Liver (tissue), 9 donors: ENCODE measurements around the gene SAA1. TPM values are rescaled to one million over a fixed set of nuclear protein-coding genes. Genes with fewer than 3 reads are reported as not detected.

Experiments used
- DNase-seq: peaks from one replicate; pipeline ENCODE4 v3.0.0-alpha.2; 2017; ENCODE audit warnings: low spot score
- H3K27ac ChIP-seq, 2 donors: one replicate each; pipeline ENCODE4 v1.7.0; 2013; ENCODE audit warnings: inconsistent platforms in 2 of 2, low read length in 2 of 2, control low read depth in 1 of 2, low read depth in 1 of 2, mild to moderate bottlenecking in 1 of 2
- H3K27me3 ChIP-seq, 4 donors: one replicate each; pipeline versions ENCODE4 v1.6.1 to v1.7.0; 2013; ENCODE audit warnings: low read length in 3 of 4, inconsistent platforms in 1 of 4, mild to moderate bottlenecking in 1 of 4, moderate library complexity in 1 of 4; ENCODE audit not compliant: control insufficient read depth in 4 of 4, insufficient read depth in 4 of 4
- H3K36me3 ChIP-seq, 4 donors: one replicate each; pipeline versions ENCODE4 v1.6.1 to v1.7.0; 2013; ENCODE audit warnings: low read length in 3 of 4, mild to moderate bottlenecking in 3 of 4, low read depth in 1 of 4, moderate library complexity in 1 of 4; ENCODE audit not compliant: control insufficient read depth in 4 of 4, insufficient read depth in 3 of 4
- H3K4me1 ChIP-seq, 4 donors: one replicate each; pipeline versions ENCODE4 v1.6.1 to v1.7.0; 2013; ENCODE audit warnings: low read length in 3 of 4, mild to moderate bottlenecking in 3 of 4, moderate library complexity in 1 of 4; ENCODE audit not compliant: control insufficient read depth in 4 of 4, insufficient read depth in 4 of 4
- H3K4me3 ChIP-seq, 3 donors: one replicate each; pipeline versions ENCODE4 v1.6.1 to v1.7.0; 2013; ENCODE audit warnings: low read length in 3 of 3, control low read depth in 1 of 3, low read depth in 1 of 3, mild to moderate bottlenecking in 1 of 3
- H3K9ac ChIP-seq, 2 donors: one replicate each; pipeline ENCODE4 v1.7.0; 2013; ENCODE audit warnings: low read length in 2 of 2, mild to moderate bottlenecking in 2 of 2, moderate library complexity in 2 of 2, control low read depth in 1 of 2, low read depth in 1 of 2
- H3K9me3 ChIP-seq, 4 donors: one replicate each; pipeline versions ENCODE4 v1.6.1 to v1.7.0; 2013; ENCODE audit warnings: low read length in 3 of 4; ENCODE audit not compliant: control insufficient read depth in 4 of 4
- ATF3 ChIP-seq: IDR thresholded peaks from 2 replicates; pipeline ENCODE4 v1.6.1; 2016; ENCODE audit warnings: antibody characterized with exemption
- CTCF ChIP-seq: fragments of 150-350 bp; IDR thresholded peaks from 2 replicates; pipeline ENCODE4 v1.5.1; 2017; ENCODE audit warnings: improper control_type of control experiment, low read depth, low read length; ENCODE audit not compliant: missing input control
- EGR1 ChIP-seq, 2 donors: IDR thresholded peaks; 2 replicates each; pipeline ENCODE4 v1.6.1; 2016 to 2018; ENCODE audit warnings: antibody characterized with exemption in 2 of 2, low read depth in 2 of 2
- FOXA1 ChIP-seq: IDR thresholded peaks from 2 replicates; pipeline ENCODE4 v1.6.1; 2016; ENCODE audit warnings: antibody characterized with exemption
- FOXA2 ChIP-seq: IDR thresholded peaks from 2 replicates; pipeline ENCODE4 v1.6.1; 2016; ENCODE audit warnings: antibody characterized with exemption
- GABPA ChIP-seq, 2 donors: IDR thresholded peaks in 1 of 2; conservative IDR thresholded peaks in 1 of 2; 2 replicates each; pipeline ENCODE4 v1.6.1; 2016; ENCODE audit warnings: antibody characterized with exemption in 2 of 2, mild to moderate bottlenecking in 1 of 2, moderate library complexity in 1 of 2
- HNF4G ChIP-seq: IDR thresholded peaks from 2 replicates; pipeline ENCODE4 v1.6.1; 2016; ENCODE audit warnings: antibody characterized with exemption
- JUND ChIP-seq, 2 donors: IDR thresholded peaks; 2 replicates each; pipeline ENCODE4 v1.6.1; 2016; ENCODE audit warnings: antibody characterized with exemption in 2 of 2
- NR2F2 ChIP-seq: IDR thresholded peaks from 2 replicates; pipeline ENCODE4 v1.6.1; 2016; ENCODE audit warnings: antibody characterized with exemption
- RAD21 ChIP-seq, 2 donors: IDR thresholded peaks; 2 replicates each; pipeline ENCODE4 v1.6.1; 2016; ENCODE audit warnings: antibody characterized with exemption in 2 of 2, mild to moderate bottlenecking in 2 of 2
- RXRA ChIP-seq, 2 donors: IDR thresholded peaks; 2 replicates each; pipeline ENCODE4 v1.6.1; 2017 to 2018; ENCODE audit warnings: antibody characterized with exemption in 2 of 2, mild to moderate bottlenecking in 1 of 2
- SP1 ChIP-seq: IDR thresholded peaks from 2 replicates; pipeline ENCODE4 v1.6.1; 2018; ENCODE audit warnings: antibody characterized with exemption, mild to moderate bottlenecking
- TAF1 ChIP-seq: conservative IDR thresholded peaks from 2 replicates; pipeline ENCODE4 v1.6.1; 2016; ENCODE audit warnings: antibody characterized with exemption, mild to moderate bottlenecking
- YY1 ChIP-seq: IDR thresholded peaks from 2 replicates; pipeline ENCODE4 v1.6.1; 2016; ENCODE audit warnings: antibody characterized with exemption, mild to moderate bottlenecking
- WGBS: extraction: QIAGEN DNeasy Blood & Tissue Kit; methylation state at CpG from one replicate; pipeline ENCODE4 v1.1.7; 2013; 5-methylcytosine and 5-hydroxymethylcytosine counted together
- polyA plus RNA-seq, 2 donors: library from polyadenylated mRNA; stranded (reverse) in 1 of 2; unstranded in 1 of 2; fragments of 200-250 nt in 1 of 2; fragments of >200 nt in 1 of 2; fragmentation: Nextera tagmentation in 1 of 2; extraction: Ambion mirVana in 1 of 2; gene quantifications; one replicate each; pipeline versions ENCODE4 v1.2.1 to v1.2.3, GENCODE V29; 2013 to 2015
- total RNA-seq, 2 donors: library from RNA; depleted of rRNA; stranded (reverse); fragments of >200 nt; gene quantifications; one replicate each; pipeline ENCODE4 v1.2.3, GENCODE V29; 2014
- TF ChIP-seq, protein P1 (sequence below): IDR thresholded peaks from 2 replicates; pipeline ENCODE4 v1.6.1; 2016; ENCODE audit warnings: antibody characterized with exemption, mild to moderate bottlenecking
- TF ChIP-seq, protein P2 (sequence below): IDR thresholded peaks from 2 replicates; pipeline ENCODE4 v1.6.1; 2016; ENCODE audit warnings: antibody characterized with exemption
- TF ChIP-seq, protein P3 (sequence below): IDR thresholded peaks from 2 replicates; pipeline ENCODE4 v1.6.1; 2016; ENCODE audit warnings: antibody characterized with exemption
- donor health status: healthy.
- donor health status: healthy.
- donor health status: healthy.
- donor health status: healthy.
- donor health status: healthy.

SAA1 gene
- total and polyA plus RNA-seq, 4 donors: 20.4 to 33,277 (median 21,062) TPM

GRCh38 chr11:18312663-18313420 lies 46.8 kb downstream of the SAA1 start:
- Histone ChIP-seq H3K9me3 (no peaks in the 10 kb centered on the region), H3K4me1 (peaks cover 0 to 2% (median 2%) of the 10 kb centered on the region in 4 donors), H3K4me3 (no peak overlapping the region), H3K9ac (no peak overlapping the region), H3K36me3 (peaks cover 0 to 23% (median 11%) of the 10 kb centered on the region in 4 donors), H3K27me3 (no peaks in the 10 kb centered on the region), H3K27ac (no peak overlapping the region)
- 80% methylated on average over 2 of the region's 2 CpGs for WGBS
- no peak for TF ChIP-seq SP1
- no peak for TF ChIP-seq RXRA (IDR thresholded peaks at IDR 0.05)
- no peak for TF ChIP-seq NR2F2
- TF ChIP-seq, protein P1, sequence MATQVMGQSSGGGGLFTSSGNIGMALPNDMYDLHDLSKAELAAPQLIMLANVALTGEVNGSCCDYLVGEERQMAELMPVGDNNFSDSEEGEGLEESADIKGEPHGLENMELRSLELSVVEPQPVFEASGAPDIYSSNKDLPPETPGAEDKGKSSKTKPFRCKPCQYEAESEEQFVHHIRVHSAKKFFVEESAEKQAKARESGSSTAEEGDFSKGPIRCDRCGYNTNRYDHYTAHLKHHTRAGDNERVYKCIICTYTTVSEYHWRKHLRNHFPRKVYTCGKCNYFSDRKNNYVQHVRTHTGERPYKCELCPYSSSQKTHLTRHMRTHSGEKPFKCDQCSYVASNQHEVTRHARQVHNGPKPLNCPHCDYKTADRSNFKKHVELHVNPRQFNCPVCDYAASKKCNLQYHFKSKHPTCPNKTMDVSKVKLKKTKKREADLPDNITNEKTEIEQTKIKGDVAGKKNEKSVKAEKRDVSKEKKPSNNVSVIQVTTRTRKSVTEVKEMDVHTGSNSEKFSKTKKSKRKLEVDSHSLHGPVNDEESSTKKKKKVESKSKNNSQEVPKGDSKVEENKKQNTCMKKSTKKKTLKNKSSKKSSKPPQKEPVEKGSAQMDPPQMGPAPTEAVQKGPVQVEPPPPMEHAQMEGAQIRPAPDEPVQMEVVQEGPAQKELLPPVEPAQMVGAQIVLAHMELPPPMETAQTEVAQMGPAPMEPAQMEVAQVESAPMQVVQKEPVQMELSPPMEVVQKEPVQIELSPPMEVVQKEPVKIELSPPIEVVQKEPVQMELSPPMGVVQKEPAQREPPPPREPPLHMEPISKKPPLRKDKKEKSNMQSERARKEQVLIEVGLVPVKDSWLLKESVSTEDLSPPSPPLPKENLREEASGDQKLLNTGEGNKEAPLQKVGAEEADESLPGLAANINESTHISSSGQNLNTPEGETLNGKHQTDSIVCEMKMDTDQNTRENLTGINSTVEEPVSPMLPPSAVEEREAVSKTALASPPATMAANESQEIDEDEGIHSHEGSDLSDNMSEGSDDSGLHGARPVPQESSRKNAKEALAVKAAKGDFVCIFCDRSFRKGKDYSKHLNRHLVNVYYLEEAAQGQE: no peak
- no peak for TF ChIP-seq GABPA (IDR thresholded peaks at IDR 0.05 in 1 of 2, conservative IDR thresholded peaks at IDR 0.05 in 1 of 2)
- TF ChIP-seq YY1: no peak
- TF ChIP-seq TAF1: no peak
- no peak for TF ChIP-seq RAD21 (IDR thresholded peaks at IDR 0.05)
- no peak for TF ChIP-seq HNF4G
- no peak for TF ChIP-seq ATF3
- no peak for TF ChIP-seq CTCF
- no peak for DNase-seq

- no peak overlapping the region for H3K9ac ChIP-seq
- no peak overlapping the region for H3K27ac ChIP-seq
- no peak for DNase-seq
- peaks cover 0 to under 1% (median under 1%) of the 10 kb centered on the region in 4 donors for H3K4me1 ChIP-seq
- 77% methylated on average over 10 of the region's 10 CpGs for whole genome bisulfite sequencing
- H3K36me3 ChIP-seq: peaks cover 0 to 15% (median 10%) of the 10 kb centered on the region in 4 donors
- H3K4me3 ChIP-seq: no peak overlapping the region
- H3K9me3 ChIP-seq: no peaks in the 10 kb centered on the region
- no peaks in the 10 kb centered on the region for H3K27me3 ChIP-seq
- TF ChIP-seq JUND (IDR thresholded peaks at IDR 0.05): no peak
- no peak for TF ChIP-seq NR2F2
- TF ChIP-seq EGR1 (IDR thresholded peaks at IDR 0.05; ENCODE audit: low read depth in 2 of 2): no peak
- TF ChIP-seq YY1: no peak
- no peak for TF ChIP-seq ATF3
- TF ChIP-seq HNF4G: no peak
- TF ChIP-seq FOXA1: no peak
- TF ChIP-seq, protein P2, sequence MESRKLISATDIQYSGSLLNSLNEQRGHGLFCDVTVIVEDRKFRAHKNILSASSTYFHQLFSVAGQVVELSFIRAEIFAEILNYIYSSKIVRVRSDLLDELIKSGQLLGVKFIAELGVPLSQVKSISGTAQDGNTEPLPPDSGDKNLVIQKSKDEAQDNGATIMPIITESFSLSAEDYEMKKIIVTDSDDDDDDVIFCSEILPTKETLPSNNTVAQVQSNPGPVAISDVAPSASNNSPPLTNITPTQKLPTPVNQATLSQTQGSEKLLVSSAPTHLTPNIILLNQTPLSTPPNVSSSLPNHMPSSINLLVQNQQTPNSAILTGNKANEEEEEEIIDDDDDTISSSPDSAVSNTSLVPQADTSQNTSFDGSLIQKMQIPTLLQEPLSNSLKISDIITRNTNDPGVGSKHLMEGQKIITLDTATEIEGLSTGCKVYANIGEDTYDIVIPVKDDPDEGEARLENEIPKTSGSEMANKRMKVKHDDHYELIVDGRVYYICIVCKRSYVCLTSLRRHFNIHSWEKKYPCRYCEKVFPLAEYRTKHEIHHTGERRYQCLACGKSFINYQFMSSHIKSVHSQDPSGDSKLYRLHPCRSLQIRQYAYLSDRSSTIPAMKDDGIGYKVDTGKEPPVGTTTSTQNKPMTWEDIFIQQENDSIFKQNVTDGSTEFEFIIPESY: no peak
- TF ChIP-seq FOXA2: no peak
- TF ChIP-seq, protein P3, sequence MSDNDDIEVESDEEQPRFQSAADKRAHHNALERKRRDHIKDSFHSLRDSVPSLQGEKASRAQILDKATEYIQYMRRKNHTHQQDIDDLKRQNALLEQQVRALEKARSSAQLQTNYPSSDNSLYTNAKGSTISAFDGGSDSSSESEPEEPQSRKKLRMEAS: no peak
- no peak for TF ChIP-seq GABPA (IDR thresholded peaks at IDR 0.05 in 1 of 2, conservative IDR thresholded peaks at IDR 0.05 in 1 of 2)
- TF ChIP-seq CTCF: no peak
Observed at GRCh38 chr11:18313965-18314763, 48.1 kb downstream of the SAA1 start.
